ENCODE data around the gene PLET1.

Gene PLET1

DNA sequence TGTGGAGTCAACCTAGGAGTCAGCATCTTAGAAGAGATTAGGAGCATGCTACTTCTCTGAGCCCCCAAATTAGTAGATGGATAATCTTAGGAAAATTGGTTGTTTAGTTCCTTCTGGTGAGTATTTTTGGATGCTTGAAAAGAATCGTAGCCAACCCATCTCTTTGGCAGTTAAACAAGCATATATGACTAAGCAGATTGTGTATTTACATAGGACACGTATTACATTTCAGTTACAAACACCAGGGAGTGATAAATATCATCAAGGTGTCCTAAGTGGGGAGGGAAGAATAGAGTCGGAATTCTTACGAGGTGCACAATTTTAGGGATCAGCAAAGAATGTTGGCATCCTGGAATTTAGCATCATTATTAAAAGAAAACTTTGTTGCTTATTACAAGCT, 13.5 kb downstream of the PLET1 start:
- DNase-seq (ENCODE audit: low read depth in 1 of 2, low spot score in 1 of 2), result no peak

DNA sequence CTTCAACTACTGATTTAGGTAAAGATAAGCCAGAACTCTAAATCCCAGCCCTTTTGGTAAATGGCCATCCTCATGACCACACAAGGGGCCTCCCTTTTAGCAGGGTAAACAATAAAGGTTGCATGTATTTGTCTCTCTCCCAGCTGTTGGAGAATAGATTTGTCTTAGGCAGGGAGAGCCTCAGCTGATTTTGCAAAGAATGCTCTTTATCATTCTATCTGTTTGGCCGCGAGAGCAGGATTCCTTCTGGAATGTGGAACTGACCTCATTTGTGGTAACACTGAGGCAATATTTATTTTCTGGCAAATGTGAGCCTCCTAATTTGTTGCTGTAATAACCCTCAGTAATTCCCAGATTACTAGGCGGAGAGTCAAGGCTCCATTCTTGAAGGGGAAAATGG, 19.2 kb downstream of the PLET1 start:
- DNase-seq (ENCODE audit: low read depth in 1 of 2, low spot score in 1 of 2), result no peak

DNA sequence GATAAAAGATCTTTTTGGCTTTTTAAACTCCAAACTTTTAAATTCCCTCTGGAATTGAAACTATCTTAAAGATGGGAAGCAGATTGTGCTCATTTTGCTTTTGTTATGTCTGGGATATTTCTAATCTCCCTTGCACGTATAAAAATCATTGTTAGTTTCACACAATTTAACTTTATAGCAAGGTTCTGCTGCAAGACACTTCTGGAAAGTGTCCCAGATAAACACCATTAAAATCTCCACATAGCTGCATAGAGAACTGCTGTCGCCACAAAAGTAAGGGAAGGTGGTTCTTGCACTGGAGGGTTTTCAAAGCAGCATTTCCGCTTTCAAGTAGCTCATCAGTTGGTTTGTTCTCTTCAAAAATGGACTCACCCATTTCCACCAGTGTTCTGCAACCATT, 22.6 kb downstream of the PLET1 start:
- DNase-seq (ENCODE audit: low read depth in 1 of 2, low spot score in 1 of 2), result no peak

DNA sequence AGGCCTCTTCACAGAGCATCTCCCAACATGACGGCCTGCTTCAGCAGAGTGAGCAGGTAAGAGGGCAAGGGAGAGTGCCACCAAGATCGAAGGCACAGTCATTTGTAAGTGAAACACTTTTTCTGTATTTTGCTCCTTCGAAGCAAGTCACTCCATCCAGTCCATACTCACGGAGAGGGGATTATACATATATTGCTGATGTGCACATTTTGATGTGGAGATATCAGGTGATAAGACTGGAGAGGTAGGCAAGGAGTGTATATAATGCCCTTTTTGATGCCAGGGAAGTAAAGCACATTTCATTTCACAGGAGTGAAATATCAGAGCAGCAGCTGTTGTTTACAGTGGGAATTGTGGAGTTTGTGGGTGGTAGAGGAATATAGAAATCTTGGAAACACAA, 23.2 kb downstream of the PLET1 start:
- DNase-seq (ENCODE audit: low read depth in 1 of 2, low spot score in 1 of 2), result no peak

DNA sequence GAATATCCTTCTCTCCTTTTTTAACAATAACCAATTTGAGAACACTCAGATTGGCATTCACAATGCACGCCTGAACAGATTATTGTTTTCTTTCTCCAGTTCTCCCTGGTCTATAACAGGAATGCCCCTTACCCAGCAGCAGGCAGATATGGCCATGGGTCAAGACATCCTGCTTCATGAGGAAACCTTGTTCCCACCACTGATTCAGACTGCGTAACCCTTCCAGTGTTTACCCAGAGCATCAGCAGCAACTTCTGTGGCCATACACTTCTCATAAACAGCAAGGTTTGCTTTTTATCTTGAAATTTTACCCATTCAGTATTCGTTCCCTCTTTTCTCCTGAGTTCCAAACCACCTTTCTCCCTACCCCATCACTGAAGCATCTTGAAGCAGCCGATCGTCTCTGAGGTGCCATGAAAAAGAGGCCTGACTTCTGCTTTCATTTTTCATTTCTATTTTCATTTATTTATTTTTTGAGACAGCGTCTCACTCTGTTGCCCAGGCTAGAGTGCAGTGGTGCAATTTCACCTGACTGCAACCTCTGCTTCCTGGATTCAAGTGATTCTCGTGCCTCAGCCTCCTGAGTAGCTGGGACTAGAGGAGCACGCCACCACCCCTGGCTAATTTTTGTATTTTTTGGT, 24.8 kb downstream of the PLET1 start:
- DNase-seq (ENCODE audit: low read depth in 1 of 2, low spot score in 1 of 2), result no peak

DNA sequence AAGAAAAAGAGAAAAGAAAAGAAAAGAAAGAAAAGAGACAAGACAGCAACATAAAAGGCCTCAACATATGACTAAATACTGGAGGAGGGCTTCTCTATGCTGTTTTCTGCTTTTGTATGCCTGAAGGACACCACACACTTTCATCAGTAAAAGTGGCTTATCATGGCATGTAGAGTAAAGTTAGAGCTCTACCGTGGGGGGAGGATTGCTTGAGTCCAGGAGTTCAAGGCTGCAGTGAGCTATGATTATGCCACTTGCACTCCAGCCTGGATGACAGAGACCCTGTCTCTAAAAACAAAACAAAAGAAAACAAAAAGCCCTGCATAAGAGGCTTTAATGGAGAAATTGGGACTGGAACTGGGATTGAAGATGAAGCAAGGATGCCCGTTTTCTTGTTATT, 28.7 kb downstream of the PLET1 start:
- DNase-seq (ENCODE audit: low read depth in 1 of 2, low spot score in 1 of 2), result no peak

DNA sequence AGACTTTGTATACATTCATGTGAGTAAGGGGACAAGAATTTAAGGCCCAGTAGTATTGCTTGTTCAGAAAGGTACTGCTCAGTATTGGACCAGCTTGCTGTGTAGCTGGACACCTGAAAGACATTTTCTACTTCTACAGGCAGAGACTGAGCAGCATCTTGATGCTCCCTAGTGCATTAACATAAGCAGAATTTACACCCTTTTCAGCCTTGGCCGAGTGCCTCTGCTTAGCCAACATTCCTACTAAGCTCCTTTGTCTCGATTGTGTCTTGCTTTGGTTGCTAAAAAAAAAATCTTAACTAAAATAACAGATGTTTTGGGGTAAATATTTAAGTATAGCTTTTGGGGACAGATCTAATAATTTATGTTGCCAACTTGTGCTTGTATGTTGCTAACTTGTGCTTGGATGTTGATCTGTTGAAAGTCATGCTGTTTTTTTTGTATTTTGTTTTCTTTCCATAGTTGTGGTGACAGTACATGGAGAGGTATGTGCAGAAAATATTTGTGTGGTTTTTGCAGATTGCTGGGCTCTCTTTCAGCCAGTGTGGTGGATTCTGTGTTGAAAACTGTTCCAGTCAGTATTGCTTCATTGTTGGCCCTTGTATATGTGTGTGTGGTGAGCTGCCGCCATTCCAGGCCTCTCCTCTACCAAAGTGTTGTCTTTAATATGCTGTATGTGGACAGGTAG, 30.8 kb downstream of the PLET1 start:
- no peak for DNase-seq (ENCODE audit: low read depth in 1 of 2, low spot score in 1 of 2)

DNA sequence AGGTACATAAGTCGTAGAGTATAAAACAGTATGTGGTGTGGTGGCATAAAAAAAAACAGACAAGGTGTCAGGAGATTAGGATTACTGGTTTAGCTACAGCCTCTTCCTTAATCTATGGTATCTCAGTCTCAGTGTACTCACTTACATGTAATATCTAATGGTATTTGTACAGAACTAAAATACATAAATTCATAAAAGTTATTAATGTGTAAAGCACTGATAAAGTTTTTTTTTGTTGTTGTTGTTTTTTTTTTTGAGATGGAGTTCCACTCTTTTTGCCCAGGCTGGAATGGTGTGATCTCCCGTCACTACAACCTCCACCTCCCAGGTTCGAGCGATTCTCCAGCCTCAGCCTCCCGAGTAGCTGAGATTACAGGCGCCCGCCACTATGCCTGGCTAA, 31.5 kb downstream of the PLET1 start:
- no peak for DNase-seq (ENCODE audit: low read depth in 1 of 2, low spot score in 1 of 2)

DNA sequence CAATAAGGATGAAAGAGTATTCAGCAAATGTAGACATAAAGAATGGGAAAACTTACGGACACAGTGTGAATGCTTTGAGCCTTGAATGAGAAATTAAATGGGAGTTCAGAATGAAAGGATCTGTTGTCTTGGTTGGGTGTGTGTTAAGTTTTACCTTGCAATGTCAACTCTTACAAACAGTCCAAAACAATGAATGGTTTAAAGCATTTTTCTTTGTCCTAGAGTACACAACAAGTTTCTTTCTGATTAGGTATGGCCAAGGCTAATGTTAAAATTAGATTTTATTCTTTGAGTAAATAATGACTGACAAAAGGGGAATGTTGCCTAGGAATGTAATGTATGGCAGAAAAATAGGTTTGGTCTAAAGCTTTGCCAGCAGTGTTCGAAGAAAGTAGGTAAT, 32.0 kb downstream of the PLET1 start:
- no peak for DNase-seq (ENCODE audit: low read depth in 1 of 2, low spot score in 1 of 2)

DNA sequence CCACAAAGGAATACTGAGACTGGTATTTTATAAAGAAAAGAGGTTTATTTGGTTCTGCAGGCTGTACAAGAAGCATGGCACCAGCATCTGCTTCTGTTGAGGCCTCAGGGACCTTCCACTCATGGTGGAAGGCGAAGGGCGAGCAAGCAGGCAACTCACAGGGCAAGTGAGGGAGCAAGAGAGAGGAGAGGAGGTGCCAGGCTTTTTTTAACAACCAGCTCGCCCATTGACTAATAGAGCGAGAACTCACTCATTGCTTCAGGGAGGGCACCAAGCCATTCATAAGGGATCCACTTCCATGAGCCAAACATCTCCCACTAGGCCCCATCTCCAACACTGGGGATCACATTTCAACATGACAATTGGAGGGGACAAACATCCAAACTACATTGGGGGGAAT, 33.2 kb downstream of the PLET1 start:
- no peak for DNase-seq (ENCODE audit: low read depth in 1 of 2, low spot score in 1 of 2)

DNA sequence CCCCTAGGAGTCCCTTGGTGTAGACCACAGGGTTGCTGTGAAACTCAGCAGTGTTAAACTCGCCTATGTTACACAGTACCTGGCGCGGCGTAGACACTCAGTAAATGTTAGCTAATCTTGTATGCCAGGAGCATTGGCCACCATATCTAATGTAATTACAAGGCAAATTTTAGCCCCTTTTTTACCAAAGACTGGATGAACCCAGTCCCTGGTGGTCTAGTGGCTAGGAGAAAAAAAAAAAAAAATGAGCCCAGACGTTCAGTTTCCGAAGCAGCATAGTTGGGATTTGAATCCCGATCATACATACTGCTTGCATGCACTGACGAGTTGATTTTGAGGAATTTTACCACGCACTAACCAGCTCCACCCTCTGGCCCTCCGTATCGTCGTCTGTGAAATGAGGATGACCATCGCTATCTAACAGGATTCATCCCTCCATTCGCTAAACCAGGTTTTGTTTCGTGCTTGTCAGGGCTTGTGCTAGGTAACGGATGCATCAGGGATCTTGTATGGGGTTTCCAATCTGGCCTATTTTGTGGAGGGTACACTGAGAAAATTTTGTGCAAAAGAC, 33.7 kb downstream of the PLET1 start:
- no peak for DNase-seq (ENCODE audit: low read depth in 1 of 2, low spot score in 1 of 2)

DNA sequence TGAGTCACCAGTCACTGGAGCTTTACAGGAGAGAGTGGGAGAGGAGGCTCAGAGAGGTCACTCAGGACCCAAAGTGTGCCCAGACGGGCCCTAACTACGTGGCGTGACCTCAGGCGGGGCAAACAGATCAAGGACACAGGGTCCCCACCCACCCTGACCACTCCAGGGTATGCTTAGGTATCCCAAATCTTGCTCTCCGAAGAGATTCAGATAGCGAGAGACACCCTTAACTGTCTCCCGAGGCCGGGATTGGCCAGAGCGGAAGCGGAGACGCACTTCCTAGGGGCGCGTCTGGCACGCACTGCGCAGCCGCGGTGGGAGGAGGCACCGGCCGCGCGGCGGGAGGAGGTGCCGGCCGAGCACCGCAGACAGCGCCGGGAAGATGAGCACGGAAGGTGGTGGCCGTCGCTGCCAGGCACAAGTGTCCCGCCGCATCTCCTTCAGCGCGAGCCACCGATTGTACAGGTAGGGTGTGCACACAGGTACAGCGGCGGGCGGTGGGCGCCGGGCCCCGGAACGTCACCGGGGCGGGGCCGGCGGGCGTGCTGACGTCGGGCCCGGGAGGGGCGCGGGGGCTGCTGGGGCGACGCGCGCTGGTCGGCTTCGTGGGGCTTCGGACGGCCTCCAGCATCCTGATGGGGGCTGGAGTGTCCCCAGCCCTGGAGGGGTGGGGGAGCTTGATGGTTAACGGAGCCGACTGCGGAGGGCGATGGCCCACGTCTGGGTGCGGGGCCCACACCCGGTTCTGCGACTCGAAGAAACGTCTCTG, 34.4 kb downstream of the PLET1 start, which contains the start of gene PTS:
TSS of gene PTS (plus strand) at position 367 of the 769 bp plus-strand sequence. CDS start at position 383, 16 bp downstream.
- DNase-seq (ENCODE audit: low read depth in 1 of 2, low spot score in 1 of 2), result peak; percentile 64 to 71

DNA sequence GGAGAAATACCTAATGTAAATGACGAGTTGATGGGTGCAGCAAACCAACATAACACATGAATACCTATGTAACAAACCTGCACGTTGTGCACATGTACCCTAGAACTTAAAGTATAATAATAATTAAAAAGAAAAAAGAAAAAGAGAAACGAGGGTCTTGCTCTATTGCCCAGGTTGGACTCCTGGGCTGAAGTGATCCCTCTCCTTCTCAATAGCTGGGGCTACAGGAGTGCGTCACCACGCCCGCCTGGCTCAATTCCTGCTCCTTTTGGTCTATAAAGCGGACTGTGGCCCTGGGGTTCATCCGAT, 35.0 kb downstream of the PLET1 start:
- DNase-seq (ENCODE audit: low read depth in 1 of 2, low spot score in 1 of 2), result no peak

DNA sequence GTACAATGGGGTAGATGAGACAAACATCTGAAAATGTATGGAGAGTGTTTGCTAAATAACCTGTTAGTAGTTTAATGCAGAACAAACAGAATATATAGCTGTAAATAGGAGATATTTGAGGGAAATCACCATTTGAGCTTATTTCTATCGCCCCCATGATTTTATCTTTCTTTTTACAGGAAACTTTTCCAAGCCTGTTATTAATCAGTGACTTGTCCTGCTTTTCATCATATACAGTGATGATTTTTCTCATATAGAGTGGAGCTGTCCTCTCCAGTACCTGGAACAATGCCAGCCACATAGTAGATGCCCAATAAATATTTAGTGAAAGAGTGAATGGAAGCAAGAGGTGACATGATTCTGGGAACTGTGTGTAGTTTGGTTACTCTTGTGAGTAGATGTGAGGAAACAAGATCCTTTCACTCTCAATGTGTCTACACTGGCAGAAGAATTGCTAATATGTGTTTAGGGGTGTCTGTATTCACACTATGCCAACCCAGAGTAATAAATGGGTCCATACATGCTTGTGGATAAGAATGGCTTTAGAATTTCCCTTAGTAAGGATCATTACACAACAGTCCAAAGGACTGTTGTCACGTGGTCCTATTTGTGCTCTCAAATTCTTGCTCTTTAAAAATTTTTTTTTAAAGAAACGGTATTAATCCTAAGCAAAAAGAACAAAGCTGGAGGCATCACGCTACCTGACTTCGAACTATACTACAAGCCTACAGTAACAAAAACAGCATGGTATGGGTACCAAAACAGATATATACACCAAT, 36.7 kb downstream of the PLET1 start:
- no peak for DNase-seq (ENCODE audit: low read depth in 1 of 2, low spot score in 1 of 2)

DNA sequence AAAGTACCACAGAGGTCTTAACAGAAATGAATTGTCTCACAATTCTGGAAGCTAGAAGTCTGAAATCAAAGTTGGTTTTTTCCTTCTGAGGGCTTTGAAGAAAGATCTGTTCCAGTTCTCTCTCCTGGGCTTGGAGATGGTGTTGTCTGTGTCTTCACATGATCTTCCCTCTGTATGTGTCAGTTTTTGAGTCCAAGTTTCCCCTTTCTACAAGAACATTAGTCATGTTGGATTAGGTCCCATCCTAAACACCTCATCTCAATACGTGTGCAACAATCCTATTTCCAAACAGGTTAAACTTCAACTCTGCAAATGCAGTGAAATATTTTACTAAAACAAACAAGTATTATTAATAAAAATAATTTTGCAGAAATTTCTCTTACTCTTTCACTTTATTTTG, 37.5 kb downstream of the PLET1 start:
- no peak for DNase-seq (ENCODE audit: low read depth in 1 of 2, low spot score in 1 of 2)

DNA sequence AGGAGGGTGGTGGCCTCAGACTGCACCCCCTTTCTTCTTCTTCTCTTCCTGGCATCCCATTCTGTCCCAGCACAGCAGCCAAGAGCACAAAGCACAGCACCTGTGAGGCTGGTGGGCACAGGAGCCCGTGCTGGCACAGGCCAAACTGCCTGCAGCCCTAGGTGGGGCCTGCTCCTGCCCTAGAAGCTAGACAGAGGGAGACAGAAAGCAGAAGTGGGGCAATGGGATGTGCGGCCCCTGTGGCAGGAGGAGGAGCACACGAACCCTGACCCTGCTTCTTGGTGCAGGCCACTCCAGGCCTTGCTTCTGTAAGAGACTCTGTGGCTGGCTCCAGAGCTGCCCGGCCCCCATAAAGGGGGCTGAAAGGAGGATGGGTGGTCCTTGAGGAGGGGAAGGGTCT, 38.4 kb downstream of the PLET1 start:
- DNase-seq (ENCODE audit: low read depth in 1 of 2, low spot score in 1 of 2), result no peak

DNA sequence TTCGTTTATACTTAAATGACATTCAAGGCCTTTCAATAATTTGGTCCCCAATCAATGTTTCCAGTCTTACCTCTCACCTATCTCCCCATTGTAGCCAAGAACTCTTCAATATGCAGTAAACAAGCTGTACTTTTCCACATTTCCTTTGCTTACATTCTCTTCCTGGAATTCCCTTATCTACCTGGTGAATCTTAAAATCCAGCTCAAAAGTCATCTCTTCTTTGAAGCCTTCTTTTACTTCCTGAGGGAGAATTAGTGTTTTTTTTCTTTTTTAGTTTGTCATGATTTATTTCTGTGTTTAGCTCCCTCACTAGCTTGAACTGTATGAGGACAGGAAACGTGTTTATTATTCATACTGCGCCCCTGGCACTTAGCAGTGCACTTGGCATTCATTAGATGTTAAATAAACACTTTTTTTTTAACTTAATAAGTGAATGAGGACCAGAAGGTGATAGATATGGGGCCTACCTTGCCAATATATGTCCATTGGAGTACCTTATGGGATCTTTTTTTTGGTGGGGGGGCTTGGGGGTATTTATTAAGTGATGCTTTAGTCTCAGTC, 39.3 kb downstream of the PLET1 start:
- no peak for DNase-seq (ENCODE audit: low read depth in 1 of 2, low spot score in 1 of 2)

DNA sequence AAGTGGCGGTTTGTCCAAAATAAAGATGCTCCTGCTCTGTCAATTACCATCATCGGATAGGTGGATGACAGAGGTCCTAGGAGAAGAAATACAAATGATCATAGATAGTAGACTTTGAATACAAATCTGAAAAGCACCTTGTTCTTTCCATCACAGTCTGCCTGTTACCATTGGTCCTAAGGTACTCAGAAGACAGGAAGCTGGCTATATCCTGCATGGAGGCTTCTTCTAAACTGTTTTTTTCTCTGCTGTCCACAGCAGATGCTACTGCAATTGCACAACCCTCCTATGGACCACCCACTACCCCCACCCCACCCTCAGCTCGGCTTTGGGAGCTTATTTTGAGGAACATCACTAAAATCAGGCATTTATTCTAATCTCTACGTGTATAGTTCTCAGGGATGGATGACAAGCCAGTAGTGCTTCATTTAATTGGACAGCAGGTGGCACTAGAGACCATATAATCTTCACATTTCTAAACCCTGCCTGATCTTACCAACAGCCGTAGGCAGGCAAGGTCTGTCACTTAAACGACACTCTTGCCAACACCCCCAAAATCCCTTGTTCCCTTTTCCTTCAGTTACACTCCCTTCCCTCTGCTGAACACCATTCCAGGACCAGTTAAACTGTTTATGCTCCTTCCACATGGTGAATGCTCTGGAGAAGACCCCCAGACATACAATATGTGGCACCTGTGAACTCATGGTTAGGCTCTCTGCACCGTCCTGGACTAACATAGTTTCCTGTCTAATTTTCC, 41.0 kb downstream of the PLET1 start:
- DNase-seq (ENCODE audit: low read depth in 1 of 2, low spot score in 1 of 2), result no peak

DNA sequence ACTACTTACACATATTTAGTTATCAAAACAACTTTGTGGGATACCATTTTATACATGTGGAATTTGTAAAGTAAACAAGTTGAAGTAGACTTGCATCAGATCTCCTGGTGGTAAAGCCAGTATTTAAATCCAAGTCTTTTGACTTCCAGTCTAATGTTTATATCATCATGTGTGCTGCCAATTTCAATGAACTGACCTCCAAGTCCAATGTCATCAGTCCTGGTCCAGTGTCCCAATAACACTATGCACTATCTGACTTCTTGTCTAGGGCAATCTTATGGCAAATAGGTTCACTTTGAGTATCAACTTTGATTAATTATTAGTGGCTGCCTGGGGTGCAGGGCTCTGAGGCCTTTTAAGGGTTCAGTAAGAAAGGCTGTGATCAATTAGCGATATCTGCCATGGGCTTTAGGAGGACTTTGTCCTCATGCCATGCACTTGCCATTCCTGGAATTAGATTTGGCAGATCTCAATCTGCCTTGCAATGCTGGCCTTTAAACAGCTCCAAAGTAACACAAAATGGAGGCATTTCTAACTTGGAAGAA, 44.0 kb downstream of the PLET1 start:
- DNase-seq (ENCODE audit: low read depth in 1 of 2, low spot score in 1 of 2), result no peak

DNA sequence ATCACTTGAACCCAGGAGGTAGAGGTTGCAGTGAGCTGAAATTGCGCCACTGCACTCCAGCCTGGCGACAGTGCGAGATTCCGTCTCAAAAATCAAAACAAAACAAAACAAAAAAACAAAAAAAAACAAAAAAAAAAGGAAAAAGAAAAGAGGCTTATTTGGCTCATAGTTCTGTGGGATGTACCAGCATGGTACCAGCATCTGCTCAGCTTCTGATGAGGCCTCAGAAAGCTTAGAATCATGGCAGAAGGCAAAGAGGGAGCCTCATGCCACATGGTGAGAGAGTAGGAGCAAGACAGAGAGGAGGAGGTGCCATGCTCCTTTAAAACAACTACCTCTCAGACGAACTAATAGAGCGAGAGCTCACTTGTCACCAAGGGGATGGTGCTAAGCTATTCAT, 45.0 kb downstream of the PLET1 start:
- no peak for DNase-seq (ENCODE audit: low read depth in 1 of 2, low spot score in 1 of 2)
